H9 (cell line): Measurements from ENCODE around the gene NFE2L2. TPM values are rescaled to one million over a fixed set of nuclear protein-coding genes. Genes with fewer than 3 reads are reported as not detected.
A peak's percentile ranks its signal among the peaks of the same experiment; 100 is the strongest.

Experiments used
- DNase-seq: peaks from one replicate; pipeline ENCODE4 v3.0.0-alpha.2; 2017
- H2AFZ ChIP-seq: one replicate; pipeline ENCODE4 v1.6.1; 2013; ENCODE audit warnings: mild to moderate bottlenecking, low read length, control low read depth, moderate library complexity
- H2AK5ac ChIP-seq: 2 replicates; pipeline ENCODE4 v1.6.1; 2013; ENCODE audit warnings: low read length, control low read depth, mixed read lengths; ENCODE audit not compliant: insufficient read length
- H2BK120ac ChIP-seq: one replicate; pipeline ENCODE4 v1.6.1; 2013; ENCODE audit warnings: low read depth, mild to moderate bottlenecking, low read length, control low read depth, inconsistent platforms; ENCODE audit not compliant: poor library complexity, severe bottlenecking
- H2BK12ac ChIP-seq: 2 replicates; pipeline ENCODE4 v1.6.1; 2013; ENCODE audit warnings: low read length, control low read depth, mixed read lengths, low read depth; ENCODE audit not compliant: insufficient read length
- H2BK15ac ChIP-seq: 2 replicates; pipeline ENCODE4 v1.6.1; 2013; ENCODE audit warnings: low read depth, low read length, control low read depth
- H2BK20ac ChIP-seq: one replicate; pipeline ENCODE4 v1.6.1; 2013; ENCODE audit warnings: low read depth, mild to moderate bottlenecking, low read length, control low read depth, inconsistent platforms; ENCODE audit not compliant: poor library complexity, severe bottlenecking
- H2BK5ac ChIP-seq: 2 replicates; pipeline ENCODE4 v1.6.1; 2013; ENCODE audit warnings: low read length, control low read depth, mixed read lengths; ENCODE audit not compliant: insufficient read length
- H3K14ac ChIP-seq: 2 replicates; pipeline ENCODE4 v1.6.1; 2013; ENCODE audit warnings: low read length, control low read depth; ENCODE audit not compliant: insufficient read depth
- H3K18ac ChIP-seq: 2 replicates; pipeline ENCODE4 v1.6.1; 2013; ENCODE audit warnings: low read depth, mild to moderate bottlenecking, mixed read lengths, low read length, control low read depth; ENCODE audit not compliant: insufficient read length
- H3K23ac ChIP-seq: 2 replicates; pipeline ENCODE4 v1.6.1; 2013; ENCODE audit warnings: low read length, control low read depth, mixed read lengths, low read depth; ENCODE audit not compliant: insufficient read length
- H3K23me2 ChIP-seq: 2 replicates; pipeline ENCODE4 v1.6.1; 2013; ENCODE audit warnings: low read depth, mild to moderate bottlenecking, mixed read lengths, low read length, control low read depth; ENCODE audit not compliant: insufficient read length, poor library complexity, severe bottlenecking
- H3K27ac ChIP-seq: 2 replicates; pipeline ENCODE4 v1.5.1; 2013; ENCODE audit warnings: low read length, control low read depth, mixed read lengths, low read depth; ENCODE audit not compliant: insufficient read length
- H3K27me3 ChIP-seq: 2 replicates; pipeline ENCODE4 v1.6.1; 2013; ENCODE audit warnings: low read length, control low read depth, inconsistent platforms; ENCODE audit not compliant: insufficient read depth
- H3K4ac ChIP-seq: 2 replicates; pipeline ENCODE4 v1.6.1; 2013; ENCODE audit warnings: low read depth, mild to moderate bottlenecking, control low read depth, inconsistent platforms, low read length, moderate library complexity
- H3K4me1 ChIP-seq: 2 replicates; pipeline ENCODE4 v1.6.1; 2013; ENCODE audit warnings: low read length, control low read depth, inconsistent platforms; ENCODE audit not compliant: insufficient read depth
- H3K4me2 ChIP-seq: 2 replicates; pipeline ENCODE4 v1.6.1; 2013; ENCODE audit warnings: low read length, control low read depth, mixed read lengths; ENCODE audit not compliant: insufficient read length, insufficient read depth
- H3K56ac ChIP-seq: 2 replicates; pipeline ENCODE4 v1.6.1; 2013; ENCODE audit warnings: low read depth, mild to moderate bottlenecking, mixed read lengths, low read length, control low read depth; ENCODE audit not compliant: insufficient read length
- H3K79me1 ChIP-seq: 2 replicates; pipeline ENCODE4 v1.6.1; 2013; ENCODE audit warnings: low read depth, mild to moderate bottlenecking, moderate library complexity, low read length, control low read depth, inconsistent platforms; ENCODE audit not compliant: insufficient read depth, poor library complexity, severe bottlenecking
- H3K79me2 ChIP-seq: 2 replicates; pipeline ENCODE4 v1.6.1; 2013; ENCODE audit warnings: low read length, control low read depth, inconsistent platforms; ENCODE audit not compliant: insufficient read depth
- H3K9ac ChIP-seq: 2 replicates; pipeline ENCODE4 v1.6.1; 2013; ENCODE audit warnings: low read length, control low read depth, mixed read lengths; ENCODE audit not compliant: insufficient read length; ENCODE audit errors: extremely low read depth
- H3K9me3 ChIP-seq: one replicate; pipeline ENCODE4 v1.6.1; 2013; ENCODE audit warnings: low read depth, low read length, inconsistent platforms; ENCODE audit not compliant: control insufficient read depth
- H3T11ph ChIP-seq: one replicate; pipeline ENCODE4 v1.6.1; 2013; ENCODE audit warnings: mild to moderate bottlenecking, low read length, control low read depth, inconsistent platforms
- H4K20me1 ChIP-seq: one replicate; pipeline ENCODE4 v1.6.1; 2013; ENCODE audit not compliant: control insufficient read depth, insufficient read length, insufficient read depth
- H4K5ac ChIP-seq: 2 replicates; pipeline ENCODE4 v1.6.1; 2013; ENCODE audit warnings: low read depth, mild to moderate bottlenecking, mixed read lengths, low read length, control low read depth; ENCODE audit not compliant: insufficient read length
- H4K8ac ChIP-seq: replicated peaks from 2 replicates; pipeline ENCODE4 v1.6.1; 2013; ENCODE audit warnings: low read length, control low read depth, mixed read lengths, low read depth; ENCODE audit not compliant: insufficient read length
- H4K91ac ChIP-seq: 2 replicates; pipeline ENCODE4 v1.6.1; 2013; ENCODE audit warnings: low read depth, mild to moderate bottlenecking, moderate library complexity, mixed read lengths, low read length, control low read depth; ENCODE audit not compliant: insufficient read length
- H3K27ac Mint-ChIP-seq, 3 experiments: 2 replicates in 2 of 3; 3 replicates in 1 of 3; pipeline ENCODE4 v1.8.0; 2020 to 2021; ENCODE audit warnings: mixed read lengths in 3 of 3, mild to moderate bottlenecking in 1 of 3, moderate library complexity in 1 of 3
- H3K27me3 Mint-ChIP-seq: 2 replicates; pipeline ENCODE4 v1.8.0; 2021; ENCODE audit warnings: low read depth, mild to moderate bottlenecking, moderate library complexity, mixed read lengths
- H3K36me3 Mint-ChIP-seq, 3 experiments: 2 replicates in 2 of 3; 3 replicates in 1 of 3; pipeline ENCODE4 v1.8.0; 2020 to 2021; ENCODE audit warnings: low read depth in 3 of 3, mixed read lengths in 3 of 3; ENCODE audit not compliant: insufficient read depth in 1 of 3
- H3K4me1 Mint-ChIP-seq, 2 experiments: 2 replicates each; pipeline ENCODE4 v1.8.0; 2020; ENCODE audit warnings: mixed read lengths in 2 of 2
- H3K4me3 Mint-ChIP-seq, 2 experiments: 2 replicates in 1 of 2; 3 replicates in 1 of 2; pipeline ENCODE4 v1.8.0; 2020 to 2021; ENCODE audit warnings: mild to moderate bottlenecking in 2 of 2, mixed read lengths in 2 of 2, moderate library complexity in 1 of 2
- H3K9me3 Mint-ChIP-seq, 2 experiments: 2 replicates in 1 of 2; 3 replicates in 1 of 2; pipeline ENCODE4 v1.8.0; 2020; ENCODE audit warnings: mild to moderate bottlenecking in 2 of 2, mixed read lengths in 2 of 2, moderate library complexity in 1 of 2
- WGBS: extraction: QIAGEN DNeasy Blood & Tissue Kit; methylation state at CpG from one replicate; pipeline ENCODE4 v1.1.7; 2013; ENCODE audit warnings: missing lambda C conversion rate, low lambda C conversion rate, mixed read lengths; ENCODE audit not compliant: insufficient read length; ENCODE audit errors: extremely low coverage; 5-methylcytosine and 5-hydroxymethylcytosine counted together
- total RNA-seq: library from RNA; stranded (reverse); gene quantifications from 2 replicates; pipeline ENCODE4 v1.2.1, GENCODE V29; 2021
- TF ChIP-seq, protein P1 (sequence below): fragments of 200-600 bp; sonication (generic); conservative IDR thresholded peaks from 3 replicates; pipeline ENCODE4 v1.8.0; 2021; ENCODE audit warnings: antibody characterized with exemption, mild to moderate bottlenecking

Gene NFE2L2
- total RNA-seq, 1 experiment from 2014 or later: 42.5 TPM

DNA sequence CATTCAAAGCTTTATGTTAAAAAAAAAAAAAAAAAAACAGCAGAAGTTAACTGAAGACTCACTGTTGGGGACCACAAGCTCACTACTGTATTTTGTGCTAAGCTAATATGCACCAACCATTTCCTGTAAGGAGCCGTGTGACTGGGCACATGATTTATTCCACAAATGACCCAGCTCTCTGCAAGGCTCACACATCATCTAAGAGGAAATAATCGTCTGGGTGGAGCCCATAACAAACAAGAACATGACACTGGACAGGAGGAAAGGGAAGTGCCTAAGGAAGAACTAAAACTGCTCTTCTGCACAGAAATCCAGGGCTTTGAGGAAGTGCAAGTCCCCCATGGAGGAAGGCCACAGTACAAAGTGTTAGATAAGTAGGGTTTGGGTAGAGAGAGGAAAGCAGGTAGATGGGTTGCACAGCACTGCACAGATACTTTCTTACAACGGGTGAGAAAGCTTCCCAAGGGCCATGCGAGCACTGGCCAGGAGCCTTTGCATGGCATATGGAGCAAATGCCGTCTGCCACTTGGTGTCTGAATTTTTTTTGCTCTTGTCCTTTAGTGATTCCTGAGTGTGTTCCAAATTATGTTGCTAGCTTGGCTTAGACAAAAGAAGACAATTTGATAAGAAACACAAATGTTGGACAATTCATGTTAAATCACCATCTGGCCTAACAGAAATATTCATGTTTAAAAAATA is 24.4 kb downstream of the NFE2L2 start:
- Histone ChIP-seq H3K9me3 (no peaks in the 10 kb centered on the region), H3T11ph (no peak overlapping the region), H3K9ac (no peak overlapping the region), H2AFZ (no peak overlapping the region), H3K79me1 (peaks cover 7% of the 10 kb centered on the region), H2BK5ac (no peak overlapping the region), H2BK15ac (no peak overlapping the region), H3K18ac (no peak overlapping the region), H3K23me2 (no peaks in the 10 kb centered on the region), H4K20me1 (peaks cover 1% of the 10 kb centered on the region), H3K23ac (no peak overlapping the region), H4K91ac (no peak overlapping the region), H4K8ac (no peak overlapping the region), H3K4ac (no peak overlapping the region), H2BK12ac (no peak overlapping the region), H3K27ac (no peak overlapping the region), H3K27me3 (no peaks in the 10 kb centered on the region), H3K56ac (no peak overlapping the region), H2BK120ac (no peak overlapping the region), H2BK20ac (no peak overlapping the region), H2AK5ac (no peak overlapping the region), H3K14ac (no peak overlapping the region), H3K4me1 (peaks cover 9% of the 10 kb centered on the region; the same call in 1 of the 2 replicates), H3K4me2 (no peak overlapping the region), H4K5ac (no peak overlapping the region), H3K79me2 (peaks cover 32% of the 10 kb centered on the region; the same call in 1 of the 2 replicates)
- TF ChIP-seq, protein P1, sequence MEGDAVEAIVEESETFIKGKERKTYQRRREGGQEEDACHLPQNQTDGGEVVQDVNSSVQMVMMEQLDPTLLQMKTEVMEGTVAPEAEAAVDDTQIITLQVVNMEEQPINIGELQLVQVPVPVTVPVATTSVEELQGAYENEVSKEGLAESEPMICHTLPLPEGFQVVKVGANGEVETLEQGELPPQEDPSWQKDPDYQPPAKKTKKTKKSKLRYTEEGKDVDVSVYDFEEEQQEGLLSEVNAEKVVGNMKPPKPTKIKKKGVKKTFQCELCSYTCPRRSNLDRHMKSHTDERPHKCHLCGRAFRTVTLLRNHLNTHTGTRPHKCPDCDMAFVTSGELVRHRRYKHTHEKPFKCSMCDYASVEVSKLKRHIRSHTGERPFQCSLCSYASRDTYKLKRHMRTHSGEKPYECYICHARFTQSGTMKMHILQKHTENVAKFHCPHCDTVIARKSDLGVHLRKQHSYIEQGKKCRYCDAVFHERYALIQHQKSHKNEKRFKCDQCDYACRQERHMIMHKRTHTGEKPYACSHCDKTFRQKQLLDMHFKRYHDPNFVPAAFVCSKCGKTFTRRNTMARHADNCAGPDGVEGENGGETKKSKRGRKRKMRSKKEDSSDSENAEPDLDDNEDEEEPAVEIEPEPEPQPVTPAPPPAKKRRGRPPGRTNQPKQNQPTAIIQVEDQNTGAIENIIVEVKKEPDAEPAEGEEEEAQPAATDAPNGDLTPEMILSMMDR: no peak
- Mint-ChIP-seq H3K4me3 (no peak overlapping the region), H3K4me1 (peaks cover 39 to 41% of the 10 kb centered on the region in 2 experiments), H3K36me3 (no peaks in the 10 kb centered on the region; a peak in 4 of 7 replicates), H3K9me3 (no peaks in the 10 kb centered on the region), H3K27me3 (no peaks in the 10 kb centered on the region), H3K27ac (peak overlapping the region in 2 of 3 experiments; percentile 5 to 6; a peak in 1 of 7 replicates)
- no peak for DNase-seq
- WGBS: no CpG with 5 or more reads among the region's 5 CpGs
